Effector memory CD4-positive, alpha-beta T cell (primary cell): ENCODE measurements around the gene NIP7.

ENCODE experiments used
- DNase-seq, 3 donors: peaks; one replicate each; pipeline ENCODE4 v3.0.0-alpha.2; 2020
- H3K27ac ChIP-seq: 2 replicates; pipeline ENCODE4 v1.7.0; 2013; ENCODE audit warnings: mild to moderate bottlenecking, low read length, moderate library complexity; ENCODE audit not compliant: insufficient read depth, poor library complexity, severe bottlenecking
- H3K27me3 ChIP-seq: replicated peaks from 2 replicates; pipeline ENCODE4 v1.7.0; 2013; ENCODE audit warnings: mild to moderate bottlenecking, low read length; ENCODE audit not compliant: insufficient read depth, control insufficient read depth, poor library complexity, severe bottlenecking
- H3K36me3 ChIP-seq: 2 replicates; pipeline ENCODE4 v1.7.0; 2013; ENCODE audit warnings: mild to moderate bottlenecking, low read length, moderate library complexity; ENCODE audit not compliant: control insufficient read depth, insufficient read depth
- H3K4me1 ChIP-seq: 2 replicates; pipeline ENCODE4 v1.7.0; 2013; ENCODE audit warnings: low read length, mild to moderate bottlenecking; ENCODE audit not compliant: control insufficient read depth, insufficient read depth, poor library complexity, severe bottlenecking
- H3K4me3 ChIP-seq: 2 replicates; pipeline ENCODE4 v1.7.0; 2013; ENCODE audit warnings: low read length, low read depth, mild to moderate bottlenecking; ENCODE audit not compliant: insufficient read depth, poor library complexity, severe bottlenecking
- H3K9me3 ChIP-seq: 2 replicates; pipeline ENCODE4 v1.7.0; 2013; ENCODE audit warnings: mild to moderate bottlenecking, low read length, moderate library complexity; ENCODE audit not compliant: control insufficient read depth

Gene NIP7

DNA sequence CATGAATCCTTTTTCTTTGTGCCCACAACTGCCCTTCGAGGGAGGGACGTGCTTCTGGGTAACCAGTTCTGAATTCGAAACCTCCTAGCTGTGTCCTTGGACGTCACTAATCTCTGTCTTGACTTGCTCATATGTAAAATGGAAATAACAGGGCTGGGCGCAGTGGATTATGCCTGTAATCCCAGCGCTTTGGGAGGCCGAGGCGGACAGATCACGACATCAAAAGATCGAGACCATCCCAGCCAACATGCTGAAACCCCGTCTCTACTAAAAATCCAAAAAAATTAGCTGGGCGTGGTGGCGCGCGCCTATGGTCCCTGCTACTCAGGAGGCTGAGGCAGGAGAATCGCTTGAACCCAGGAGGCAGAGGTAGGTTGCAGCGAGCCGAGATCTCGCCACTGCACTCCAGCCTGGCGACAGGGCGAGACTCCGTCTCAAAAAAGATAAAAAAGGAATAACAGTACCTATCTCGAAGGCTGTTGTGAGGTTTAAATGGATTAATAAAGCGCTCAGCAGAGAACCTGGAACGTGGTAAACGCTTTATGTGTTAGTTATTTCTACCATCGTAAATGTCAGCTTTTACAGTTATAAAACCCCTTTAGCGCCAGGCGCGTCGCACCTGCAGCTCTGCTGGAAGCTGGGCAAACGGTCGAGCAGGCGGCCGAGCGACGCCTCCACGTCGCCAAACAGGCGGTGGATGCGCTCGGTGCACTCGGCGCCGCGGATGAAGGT, 849 bp upstream of the NIP7 start:
- peak overlapping the region; percentile 94 for H3K4me3 ChIP-seq
- peaks cover 16% of the 10 kb centered on the region for H3K4me1 ChIP-seq
- H3K9me3 ChIP-seq = no peaks in the 10 kb centered on the region
- DNase-seq = no peak
- peaks cover 30% of the 10 kb centered on the region for H3K36me3 ChIP-seq
- peak overlapping the region; percentile 87 for H3K27ac ChIP-seq
- H3K27me3 ChIP-seq = no peaks in the 10 kb centered on the region

- Histone ChIP-seq H3K9me3 (no peaks in the 10 kb centered on the region), H3K36me3 (peaks cover 21% of the 10 kb centered on the region), H3K4me3 (peak overlapping the region; percentile 94), H3K27ac (peak overlapping the region; percentile 87), H3K27me3 (no peaks in the 10 kb centered on the region), H3K4me1 (peaks cover 16% of the 10 kb centered on the region)
- no peak for DNase-seq
Measured at GRCh38 chr16:69340095-69340644, 598 bp downstream of the NIP7 start.

GRCh38 chr16:69344171-69344570, 4.6 kb downstream of the NIP7 start:
- no peak overlapping the region for H3K4me3 ChIP-seq
- no peaks in the 10 kb centered on the region for H3K27me3 ChIP-seq
- peaks cover 14% of the 10 kb centered on the region for H3K36me3 ChIP-seq
- no peak overlapping the region for H3K27ac ChIP-seq
- no peak for DNase-seq
- H3K9me3 ChIP-seq = no peaks in the 10 kb centered on the region
- H3K4me1 ChIP-seq = peaks cover 7% of the 10 kb centered on the region

- Histone ChIP-seq H3K27me3 (no peaks in the 10 kb centered on the region), H3K27ac (no peak overlapping the region), H3K4me3 (no peak overlapping the region), H3K4me1 (no peaks in the 10 kb centered on the region), H3K36me3 (peaks cover 16% of the 10 kb centered on the region), H3K9me3 (no peaks in the 10 kb centered on the region)
- no peak for DNase-seq
Measured at GRCh38 chr16:69345923-69346322, 6.4 kb downstream of the NIP7 start.

DNA sequence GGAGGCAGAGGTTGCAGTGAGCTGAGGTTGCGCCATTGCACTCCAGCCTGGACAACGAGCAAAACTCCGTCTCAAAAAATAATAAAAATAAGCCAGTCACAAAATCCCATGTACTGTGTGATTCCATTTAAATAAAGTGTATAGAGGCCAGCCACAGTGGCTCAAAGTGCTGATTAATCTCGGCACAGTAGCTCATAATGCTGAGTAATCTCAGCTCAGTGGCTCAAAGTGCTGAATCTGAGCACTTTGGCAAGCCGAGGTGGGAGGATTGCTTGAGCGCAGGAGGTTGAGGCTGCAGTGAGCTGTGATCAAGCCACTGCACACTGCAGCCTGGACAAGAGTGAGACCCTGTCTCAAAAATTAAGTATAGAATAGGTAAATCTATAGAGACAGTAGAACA, 7.1 kb downstream of the NIP7 start:
- Histone ChIP-seq H3K9me3 (no peaks in the 10 kb centered on the region), H3K27ac (no peak overlapping the region), H3K27me3 (no peaks in the 10 kb centered on the region), H3K36me3 (peaks cover 19% of the 10 kb centered on the region), H3K4me3 (no peak overlapping the region), H3K4me1 (no peaks in the 10 kb centered on the region)
- DNase-seq = no peak

- Histone ChIP-seq H3K27me3 (no peaks in the 10 kb centered on the region), H3K4me1 (no peaks in the 10 kb centered on the region), H3K4me3 (no peak overlapping the region), H3K27ac (no peak overlapping the region), H3K36me3 (peaks cover 21% of the 10 kb centered on the region), H3K9me3 (no peaks in the 10 kb centered on the region)
- DNase-seq = no peak
Measured at GRCh38 chr16:69348222-69348621, 8.7 kb downstream of the NIP7 start.

GRCh38 chr16:69349536-69349935, 10.0 kb downstream of the NIP7 start:
- Histone ChIP-seq H3K4me3 (no peak overlapping the region), H3K4me1 (no peaks in the 10 kb centered on the region), H3K36me3 (peaks cover 15% of the 10 kb centered on the region)

DNA sequence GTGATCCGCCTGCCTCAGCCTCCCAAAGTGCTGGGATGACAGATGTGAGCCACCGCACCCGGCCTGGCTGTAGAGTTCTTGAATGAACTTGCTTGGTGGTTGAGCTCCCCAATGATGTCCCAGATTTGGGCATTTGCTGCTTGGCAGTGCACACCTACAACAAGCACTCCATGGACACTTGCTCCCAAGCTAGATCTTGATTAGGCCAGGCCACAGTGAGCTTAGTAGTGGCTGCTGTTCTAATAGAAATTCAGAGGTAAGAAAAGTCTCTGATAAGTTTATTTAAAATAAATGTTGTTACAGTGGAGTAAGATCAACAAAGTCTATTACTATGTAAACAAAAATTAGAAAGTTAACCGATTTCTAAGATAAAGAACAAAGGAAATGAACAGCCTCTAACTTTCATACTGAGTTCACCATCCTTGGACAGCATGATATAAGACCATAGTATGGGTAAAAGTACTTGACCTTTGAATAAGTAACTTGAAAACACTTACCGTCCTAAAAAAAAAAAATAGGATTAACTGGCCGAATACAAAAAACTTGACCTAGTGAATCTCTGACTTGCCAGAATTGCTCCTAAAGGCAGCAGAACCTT, 11.1 kb downstream of the NIP7 start:
- peaks cover 20% of the 10 kb centered on the region for H3K36me3 ChIP-seq
- no peak for DNase-seq
- H3K9me3 ChIP-seq = no peaks in the 10 kb centered on the region

More at GRCh38 chr16:69349536-69349935, 10.0 kb downstream of the NIP7 start:
- Histone ChIP-seq H3K27ac (no peak overlapping the region), H3K27me3 (no peaks in the 10 kb centered on the region), H3K9me3 (no peaks in the 10 kb centered on the region)
- no peak for DNase-seq

GRCh38 chr16:69351309-69352027, 11.9 kb downstream of the NIP7 start, which contains the start of gene TMED6:
Gene TMED6, minus strand, starts transcription at chr16:69351786. Its CDS starts 33 bp downstream, at chr16:69351753.
- DNase-seq = no peak
- Histone ChIP-seq H3K4me3 (no peak within 1 kb of the TSS), H3K9me3 (no peaks in the 10 kb centered on the region), H3K27ac (no peak within 1 kb of the TSS), H3K36me3 (peaks cover 25% of the 10 kb centered on the region), H3K27me3 (no peaks in the 10 kb centered on the region), H3K4me1 (no peaks in the 10 kb centered on the region)

More for the DNA sequence above, 11.1 kb downstream of the NIP7 start:
- Histone ChIP-seq H3K4me1 (no peaks in the 10 kb centered on the region), H3K27ac (no peak overlapping the region), H3K27me3 (no peaks in the 10 kb centered on the region), H3K4me3 (no peak overlapping the region)
